Measurements from ENCODE around the gene PHF21A. TPM values are rescaled to one million over a fixed set of nuclear protein-coding genes. Genes with fewer than 3 reads are reported as not detected.

PHF21A gene
- polyA plus RNA-seq, 1 experiment: 29.0 TPM

- DNase-seq (ENCODE audit: low read depth, low spot score): no peak
- H3K27me3 ChIP-seq (ENCODE audit: control insufficient read depth, insufficient read depth, low read length): no peaks in the 10 kb centered on the region
- no peak for TF ChIP-seq CTCF (IDR thresholded peaks at IDR 0.05; ENCODE audit: low read depth, low read length)
- CTCF ChIA-PET: interaction anchor here (1.7 kb wide), 1 partner anchor 8 kb away, joined by 18 read pairs; no protein-coding TSS in a partner anchor
- H3K4me3 ChIP-seq (ENCODE audit: low read depth, low read length): no peak overlapping the region
- no peak overlapping the region for H3K27ac ChIP-seq (ENCODE audit: low read depth, low read length)
- H3K9me3 ChIP-seq (ENCODE audit: control insufficient read depth, insufficient read depth, low read length): no peaks in the 10 kb centered on the region
- POLR2A ChIA-PET: no interaction called here
Observed at GRCh38 chr11:45973601-45974000, 147.7 kb downstream of the PHF21A start.

GRCh38 chr11:45968901-45969300 is 152.4 kb downstream of the PHF21A start:
- TF ChIP-seq CTCF (IDR thresholded peaks at IDR 0.05; ENCODE audit: low read depth, low read length): no peak
- DNase-seq (ENCODE audit: low read depth, low spot score): no peak
- Histone ChIP-seq H3K27me3 (ENCODE audit: control insufficient read depth, insufficient read depth, low read length) (no peaks in the 10 kb centered on the region), H3K27ac (ENCODE audit: low read depth, low read length) (no peak overlapping the region), H3K9me3 (ENCODE audit: control insufficient read depth, insufficient read depth, low read length) (no peaks in the 10 kb centered on the region), H3K4me3 (ENCODE audit: low read depth, low read length) (no peak overlapping the region)
- CTCF ChIA-PET: no interaction called here
- POLR2A ChIA-PET: no interaction called here

GRCh38 chr11:45967506-45967905 is 153.7 kb downstream of the PHF21A start:
- TF ChIP-seq CTCF (IDR thresholded peaks at IDR 0.05; ENCODE audit: low read depth, low read length): no peak
- Histone ChIP-seq H3K27me3 (ENCODE audit: control insufficient read depth, insufficient read depth, low read length) (no peaks in the 10 kb centered on the region), H3K27ac (ENCODE audit: low read depth, low read length) (no peak overlapping the region), H3K4me3 (ENCODE audit: low read depth, low read length) (no peak overlapping the region), H3K9me3 (ENCODE audit: control insufficient read depth, insufficient read depth, low read length) (no peaks in the 10 kb centered on the region)
- CTCF ChIA-PET: interaction anchor here (0.6 to 7.9 kb wide), 5 partner anchors 11 to 95 kb away, joined by 3 to 127 read pairs (median 49); no protein-coding TSS in a partner anchor
- DNase-seq (ENCODE audit: low read depth, low spot score): no peak
- POLR2A ChIA-PET: no interaction called here

GRCh38 chr11:45964911-45965389 is 156.3 kb downstream of the PHF21A start:
- no peak overlapping the region for H3K27ac ChIP-seq (ENCODE audit: low read depth, low read length)

More at GRCh38 chr11:45964911-45965389, 156.3 kb downstream of the PHF21A start:
- H3K27me3 ChIP-seq (ENCODE audit: control insufficient read depth, insufficient read depth, low read length): no peaks in the 10 kb centered on the region
- TF ChIP-seq CTCF (IDR thresholded peaks at IDR 0.05; ENCODE audit: low read depth, low read length): peak; percentile 91
- DNase-seq (ENCODE audit: low read depth, low spot score): peak; percentile 66
- ChIA-PET POLR2A (interaction anchor here (0.5 to 1.9 kb wide), 3 partner anchors 36 to 122 kb away, joined by 4 to 6 read pairs (median 5); no protein-coding TSS in a partner anchor), CTCF (interaction anchor here (0.5 to 7.9 kb wide), 49 partner anchors 9 to 501 kb away, joined by 3 to 127 read pairs (median 5); no protein-coding TSS in a partner anchor)
- H3K4me3 ChIP-seq (ENCODE audit: low read depth, low read length): no peak overlapping the region
- no peaks in the 10 kb centered on the region for H3K9me3 ChIP-seq (ENCODE audit: control insufficient read depth, insufficient read depth, low read length)
